GM21717 (cell line): ENCODE measurements around the gene YIPF4.
"Not testable (repeated sequence)": the region's sequence is repeated elsewhere in the genome, so short reads cannot be mapped to it uniquely, and the experiment has no call there.

Experiments
- ATAC-seq: cut with Tn5 transposase; IDR thresholded peaks from one replicate; pipeline ENCODE4 v1.9.1; 2021; ENCODE audit warnings: mild to moderate bottlenecking, moderate library complexity; ENCODE audit not compliant: unreplicated experiment

Gene YIPF4

DNA sequence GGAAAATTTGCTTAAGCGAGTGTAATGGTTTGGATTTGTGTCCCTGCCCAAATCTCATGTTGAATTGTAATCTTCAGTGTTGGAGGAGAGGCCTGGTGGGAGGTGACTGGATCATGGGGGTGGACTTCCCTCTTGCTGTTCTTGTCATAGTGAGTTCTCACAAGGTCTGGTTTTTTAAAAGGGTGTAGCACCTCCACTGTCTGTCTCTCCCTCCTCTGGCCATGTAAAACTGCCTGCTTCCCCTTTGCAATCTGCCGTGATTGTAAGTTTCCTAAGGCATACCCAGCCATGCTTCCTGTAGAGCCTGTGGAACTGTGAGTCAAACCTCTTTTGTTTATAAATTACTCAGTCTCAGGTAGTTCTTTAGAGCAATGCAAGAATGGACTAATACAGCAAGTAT is 6.6 kb downstream of the YIPF4 start:
- ATAC-seq = no peak

DNA sequence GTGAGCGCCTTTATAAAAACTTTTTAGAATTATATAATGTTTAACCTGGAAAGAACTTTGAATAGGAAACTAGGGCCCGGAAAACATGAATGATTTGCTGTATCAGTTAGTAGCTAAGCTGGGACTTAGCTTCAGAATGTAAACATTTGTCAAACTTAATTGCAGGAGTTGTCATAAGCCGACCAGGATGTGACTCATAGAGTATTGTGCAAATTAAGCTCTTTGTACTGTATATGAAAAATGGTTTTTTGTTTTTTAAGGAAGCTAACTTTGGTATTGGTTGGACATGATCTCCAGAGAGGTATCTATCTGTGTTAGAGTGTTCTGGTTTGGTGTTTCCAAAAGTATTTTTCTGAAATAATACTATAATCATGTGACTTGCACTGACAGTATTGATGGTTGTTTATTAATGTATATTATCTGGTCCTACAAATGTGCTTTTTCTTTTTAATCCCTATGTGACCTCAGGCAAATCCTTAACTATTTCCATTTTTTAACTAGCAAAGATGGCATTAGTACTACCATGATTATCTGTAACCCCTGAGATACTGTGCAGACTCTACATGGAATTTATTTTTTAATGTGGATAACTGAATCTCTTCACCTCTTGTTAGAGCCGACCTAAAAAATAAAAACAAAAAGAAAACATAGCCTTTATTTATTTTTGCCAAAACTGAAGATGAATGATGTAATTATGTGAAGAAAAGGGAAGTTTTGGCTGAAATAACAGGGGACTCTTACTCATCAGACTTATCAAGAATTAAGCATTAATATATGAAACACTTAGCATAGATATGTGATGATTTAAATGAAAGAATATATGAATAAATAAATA is 11.7 kb downstream of the YIPF4 start:
- no peak for ATAC-seq

- ATAC-seq = no peak
Measured at GRCh38 chr2:32290000-32290339, 12.3 kb downstream of the YIPF4 start.

- no peak for ATAC-seq
Measured at GRCh38 chr2:32291746-32292145, 14.0 kb downstream of the YIPF4 start.

- not testable (repeated sequence) for ATAC-seq
Measured at GRCh38 chr2:32293493-32293892, 15.8 kb downstream of the YIPF4 start.

DNA sequence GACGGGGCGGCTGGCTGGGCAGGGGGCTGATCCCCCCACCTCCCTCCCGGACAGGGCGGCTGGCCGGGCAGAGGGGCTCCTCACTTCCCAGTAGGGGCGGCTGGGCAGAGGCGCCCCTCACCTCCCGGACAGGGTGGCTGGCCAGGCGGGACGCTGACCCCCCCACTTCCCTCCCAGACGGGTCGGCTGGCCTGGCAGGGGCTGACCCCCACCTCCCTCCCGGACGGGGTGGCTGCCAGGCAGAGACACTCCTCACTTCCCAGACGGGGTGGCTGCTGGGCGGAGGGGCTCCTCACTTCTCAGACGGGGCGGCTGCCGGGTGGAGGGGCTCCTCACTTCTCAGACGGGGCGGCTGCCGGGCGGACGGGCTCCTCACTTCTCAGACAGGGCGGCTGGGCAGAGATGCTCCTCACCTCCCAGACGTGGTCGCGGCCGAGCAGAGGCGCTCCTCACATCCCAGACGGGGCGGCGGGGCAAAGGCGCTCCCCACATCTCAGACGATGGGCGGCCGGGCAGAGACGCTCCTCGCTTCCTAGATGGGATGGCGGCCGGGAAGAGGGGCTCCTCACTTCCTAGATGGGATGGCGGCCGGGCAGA is 16.4 kb downstream of the YIPF4 start:
- not testable (repeated sequence) for ATAC-seq

GRCh38 chr2:32310577-32310976 is 32.9 kb downstream of the YIPF4 start:
- ATAC-seq = no peak

GRCh38 chr2:32314886-32315285 is 37.2 kb downstream of the YIPF4 start:
- ATAC-seq = no peak

DNA sequence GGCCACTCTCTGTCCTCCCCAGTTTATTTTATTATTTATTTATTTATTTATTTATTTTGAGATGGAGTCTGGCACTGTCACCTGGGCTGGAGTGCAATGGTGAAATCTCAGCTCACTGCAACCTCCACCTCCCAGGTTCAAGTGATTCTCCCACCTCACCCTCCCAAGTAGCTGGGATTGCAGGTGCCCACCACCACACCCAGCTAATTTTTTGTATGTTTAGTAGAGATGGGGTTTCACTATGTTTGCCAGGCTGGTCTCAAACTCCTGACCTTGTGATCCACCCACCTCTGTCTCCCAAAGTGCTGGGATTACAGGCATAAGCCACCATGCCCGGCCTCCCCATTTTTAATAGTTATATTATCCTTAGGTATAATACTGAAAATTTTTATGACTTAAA is 51.0 kb downstream of the YIPF4 start:
- not testable (repeated sequence) for ATAC-seq

DNA sequence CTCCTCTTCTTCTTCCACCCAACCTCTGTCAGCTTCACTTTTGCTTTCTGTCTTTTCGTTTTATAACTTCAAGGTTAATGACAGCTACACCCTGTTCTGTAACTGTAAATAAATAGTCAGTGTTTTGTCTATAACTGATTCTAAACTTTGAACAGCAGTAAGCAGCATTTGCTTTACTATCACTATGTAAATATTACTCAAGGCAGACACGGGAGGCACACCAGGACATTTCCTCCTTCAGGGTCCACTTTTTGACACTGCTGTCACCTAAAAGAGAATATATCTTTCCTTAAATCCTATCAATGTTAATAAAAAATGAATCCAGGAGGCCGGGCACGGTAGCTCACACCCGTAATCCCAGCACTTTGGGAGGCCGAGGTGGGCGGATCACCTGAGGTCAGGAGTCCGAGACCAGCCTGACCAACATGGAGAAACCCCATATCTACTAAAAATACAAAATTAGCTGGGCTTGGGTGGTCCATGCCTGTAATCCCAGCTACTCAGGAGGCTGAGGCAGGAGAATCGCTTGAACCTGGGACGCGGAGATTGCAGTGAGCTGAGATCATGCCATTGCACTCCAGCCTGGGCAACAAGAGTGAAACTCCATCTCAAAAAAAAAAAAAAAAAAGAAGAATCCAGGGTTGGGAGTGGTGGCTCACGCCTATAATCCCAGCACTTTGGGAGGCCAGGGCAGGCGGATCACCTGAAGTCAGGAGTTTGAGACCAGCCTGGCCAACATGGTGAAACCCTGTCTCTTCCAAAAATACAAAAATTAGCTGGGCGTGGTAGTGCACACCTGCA is 51.7 kb downstream of the YIPF4 start:
- ATAC-seq = not testable (repeated sequence)

- no peak for ATAC-seq
Measured at GRCh38 chr2:32330136-32330535, 52.4 kb downstream of the YIPF4 start.

DNA sequence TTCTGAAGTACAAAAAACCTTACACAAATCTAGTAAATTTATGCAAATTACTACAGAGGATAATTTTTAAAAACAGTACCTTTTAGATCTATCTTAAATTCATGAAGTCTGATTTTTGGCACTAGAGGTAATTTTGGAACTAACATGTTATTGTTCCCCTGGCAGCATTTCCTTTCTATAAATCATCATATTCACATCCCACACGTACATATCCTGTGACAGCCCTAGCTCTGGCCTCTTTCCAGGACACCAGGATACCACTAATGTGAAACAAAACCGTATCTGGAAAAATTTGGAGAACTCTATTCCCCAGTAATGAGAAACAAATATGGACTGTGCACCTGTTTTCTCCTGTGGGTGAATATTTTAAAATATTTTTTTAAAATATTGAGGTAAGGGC is 65.1 kb downstream of the YIPF4 start:
- no peak for ATAC-seq

DNA sequence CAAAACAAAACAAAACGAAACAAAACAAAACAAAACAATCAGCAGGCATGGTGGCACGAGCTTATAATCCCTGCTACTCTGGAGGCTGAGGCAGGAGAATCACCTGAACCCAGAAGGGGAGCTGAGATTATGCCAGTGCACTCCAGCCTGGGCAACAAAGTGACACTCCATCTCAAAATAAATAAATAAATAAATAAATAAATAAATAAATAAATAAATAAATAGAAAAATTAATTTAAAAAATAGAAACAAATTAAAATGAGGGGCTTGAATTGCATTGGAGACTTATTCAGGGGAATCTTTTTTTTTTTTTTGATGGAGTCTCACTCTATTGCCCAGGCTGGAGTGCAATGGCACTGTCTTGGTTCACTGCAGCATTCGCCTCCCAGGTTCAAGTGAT is 73.1 kb downstream of the YIPF4 start:
- ATAC-seq = not testable (repeated sequence)

- ATAC-seq = no peak
Measured at GRCh38 chr2:32355976-32356680, 78.4 kb downstream of the YIPF4 start.

- peak; percentile 91 for ATAC-seq
Measured at GRCh38 chr2:32356681-32357317, 79.1 kb downstream of the YIPF4 start, which contains the start of gene BIRC6. BIRC6 (plus strand) TSS chr2:32357023; CDS start chr2:32357162, 139 bp downstream.

GRCh38 chr2:32357318-32358110 is 79.8 kb downstream of the YIPF4 start:
- peak; percentile 19 for ATAC-seq

DNA sequence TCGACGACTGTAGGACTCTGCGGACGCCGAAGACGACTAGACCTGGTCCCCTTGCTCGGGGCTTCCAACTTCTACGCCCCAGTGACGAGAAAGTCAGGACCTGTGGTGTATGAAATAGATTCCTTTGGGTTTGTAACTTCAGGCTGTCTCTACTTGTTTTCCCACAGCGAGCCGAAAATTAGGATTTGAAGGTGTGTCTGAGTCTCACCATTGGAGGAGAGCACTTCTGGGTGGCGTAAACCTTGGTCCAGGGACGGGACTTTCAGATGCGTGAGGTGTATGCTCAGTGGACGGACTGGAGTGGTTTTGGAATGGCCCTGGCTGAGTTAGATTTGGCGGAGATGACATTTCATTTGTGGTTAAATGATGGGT is 80.4 kb downstream of the YIPF4 start:
- no peak for ATAC-seq

DNA sequence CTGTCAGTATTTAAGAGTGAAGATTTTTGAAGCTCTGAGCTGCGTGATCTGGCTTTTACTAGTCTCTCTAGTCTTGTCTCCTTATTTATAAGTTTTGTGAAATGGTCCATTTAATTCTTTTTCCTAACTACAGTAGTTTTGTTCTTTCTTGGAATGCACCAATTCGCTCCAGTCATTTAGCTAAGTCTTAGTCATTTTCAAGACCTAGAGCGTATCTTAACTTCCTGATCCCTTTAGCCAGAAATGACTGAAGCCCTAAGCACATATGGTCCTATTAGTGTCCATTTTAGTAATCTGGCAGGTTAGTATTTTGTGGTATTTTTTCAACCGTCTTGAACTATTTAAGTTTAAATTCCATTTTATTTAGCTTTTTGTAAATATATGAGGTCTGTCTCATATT is 82.7 kb downstream of the YIPF4 start:
- ATAC-seq = no peak

DNA sequence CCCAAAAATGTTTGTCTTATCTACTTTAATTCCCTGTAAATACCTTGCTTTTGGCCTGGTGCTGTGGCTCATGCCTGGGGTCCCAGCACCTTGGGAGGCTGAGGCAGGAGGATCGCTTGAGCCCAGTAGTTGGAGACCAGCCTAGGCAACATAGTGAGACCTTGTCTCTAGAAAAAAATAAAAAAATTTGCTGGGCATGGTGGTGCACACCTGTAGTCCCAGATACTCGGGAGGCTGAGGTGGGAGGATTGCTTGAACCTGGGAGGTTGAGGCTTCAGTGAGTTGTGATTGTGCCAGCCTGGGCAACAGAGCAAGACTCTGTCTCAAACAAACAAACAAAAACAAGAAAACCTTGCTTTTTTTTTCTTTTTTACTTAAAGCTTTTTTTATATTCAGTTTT is 85.3 kb downstream of the YIPF4 start:
- ATAC-seq = not testable (repeated sequence)

DNA sequence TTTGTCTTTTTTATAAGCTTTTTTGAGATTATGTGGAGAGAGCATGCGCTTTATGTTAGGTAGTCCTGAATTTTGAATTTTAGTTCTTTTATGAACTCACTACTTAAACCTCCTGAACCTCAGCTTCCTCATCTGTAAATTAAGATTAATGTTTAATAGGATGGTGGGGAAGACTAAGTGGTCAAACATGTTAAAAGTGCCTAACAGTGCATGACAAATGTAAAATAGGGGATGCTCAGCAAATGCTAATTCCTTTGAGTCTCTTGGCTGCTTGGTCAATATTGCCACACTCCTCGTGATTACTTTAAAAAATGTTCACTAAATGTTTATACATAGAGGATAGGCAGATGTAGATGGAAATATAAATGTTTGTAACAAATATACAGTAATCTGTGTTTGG is 85.9 kb downstream of the YIPF4 start:
- no peak for ATAC-seq
